Heart left ventricle (tissue), 16 donors: Measurements from ENCODE around the gene HEPN1. TPM values are rescaled to one million over a fixed set of nuclear protein-coding genes. Genes with fewer than 3 reads are reported as not detected.

ENCODE experiments used
- ATAC-seq, 4 donors: fragments of 200-7000 bp; cut with Tn5 transposase; one replicate each; pipeline ENCODE4 v1.9.1; 2020 to 2022; ENCODE audit warnings: moderate library complexity in 4 of 4, mild to moderate bottlenecking in 3 of 4, moderate number of reproducible peaks in 1 of 4
- DNase-seq, 5 donors: peaks; one replicate each; pipeline ENCODE4 v3.0.0-alpha.2; 2020
- H3K27ac ChIP-seq, 12 donors: fragments of 200-600 bp; sonication (generic) in 4 of 12; one replicate each; pipeline versions ENCODE4 v1.5.0 to v1.8.0; 2016 to 2022; ENCODE audit warnings: mild to moderate bottlenecking in 2 of 12
- H3K27me3 ChIP-seq, 9 donors: fragments of 200-600 bp; sonication (generic) in 2 of 9; one replicate each; pipeline versions ENCODE4 v1.5.1 to v1.8.0; 2016 to 2022; ENCODE audit warnings: mild to moderate bottlenecking in 3 of 9
- H3K36me3 ChIP-seq, 9 donors: fragments of 200-600 bp; sonication (generic) in 2 of 9; one replicate each; pipeline versions ENCODE4 v1.5.0 to v1.8.0; 2018 to 2022; ENCODE audit warnings: mild to moderate bottlenecking in 2 of 9
- H3K4me1 ChIP-seq, 12 donors: fragments of 200-600 bp; sonication (generic) in 4 of 12; one replicate each; pipeline versions ENCODE4 v1.5.0 to v1.8.0; 2016 to 2022; ENCODE audit warnings: mild to moderate bottlenecking in 3 of 12
- H3K4me3 ChIP-seq, 12 donors: fragments of 200-600 bp; sonication (generic) in 4 of 12; one replicate each; pipeline versions ENCODE4 v1.5.0 to v1.8.0; 2017 to 2022; ENCODE audit warnings: mild to moderate bottlenecking in 9 of 12, moderate library complexity in 4 of 12
- H3K9me3 ChIP-seq, 12 donors: fragments of 200-600 bp; sonication (generic) in 4 of 12; one replicate each; pipeline versions ENCODE4 v1.5.0 to v1.8.0; 2016 to 2022; ENCODE audit warnings: mild to moderate bottlenecking in 1 of 12
- POLR2A ChIP-seq, 2 donors: fragments of 450-650 bp; IDR thresholded peaks; one replicate each; pipeline ENCODE4 v1.6.1; 2017; ENCODE audit warnings: antibody characterized with exemption in 2 of 2, mild to moderate bottlenecking in 2 of 2, moderate library complexity in 2 of 2
- WGBS, 4 donors: extraction: QIAGEN DNeasy Blood & Tissue Kit in 2 of 4; methylation state at CpG; one replicate each; pipeline versions ENCODE4 v1.1.5 to v1.1.7; 2013 to 2018; 5-methylcytosine and 5-hydroxymethylcytosine counted together
- intact Hi-C, 10 donors: fragments of 100-400 bp; cut with DNase I; formaldehyde crosslinking; loops; one replicate each; pipeline versions ENCODE4 v1.11.1 to v1.14.2; 2022
- polyA plus RNA-seq, 2 donors: library from polyadenylated mRNA; stranded (reverse); fragments of 200-250 nt; gene quantifications; one replicate each; pipeline ENCODE4 v1.2.3, GENCODE V29; 2013
- total RNA-seq, 9 donors: library from RNA; depleted of rRNA in 2 of 9; stranded (reverse); fragments of >200 nt in 2 of 9; fragmentation: NEBNext Ultra II Directional in 3 of 9; extraction: Animal tissue kit (Norgen Biotek cat#: 25700) in 3 of 9; gene quantifications; one replicate each; pipeline versions ENCODE4 v1.1.0 to v1.2.4, GENCODE V29; 2016 to 2023
- TF ChIP-seq, protein P1 (sequence below), 12 donors: fragments of 200-600 bp; sonication (generic) in 4 of 12; IDR thresholded peaks; one replicate each; pipeline versions ENCODE4 v1.5.0 to v1.8.0; 2018 to 2022; ENCODE audit warnings: antibody characterized with exemption in 12 of 12, mild to moderate bottlenecking in 5 of 12
- donor health status: ischemic (EF 13 %, LVEDD 7.1; RV severe dilation, severe dysfunction).
- donor health status: healthy with polysubstance abuse.
- donor health status: DM: no; HTN: yes; CAD: no.
- donor health status: DM: no; HTN: no; CAD: no.
- donor health status: ischemic (EF 25% LVEDD 6.9; RV normal size, moderate dysfunction).
- donor health status: ischemic (EF 25% LVEDD 5.7; RV mildly dilated, moderate dysfunction).
- donor health status: healthy.
- donor health status: DM: yes; HTN: yes; CAD: no.
- donor health status: ischemic (EF 35%, LVEDD 5.7; RV mildly dilated, moderate dysfunction).
- donor health status: nonischemic (EF 11% LVEDD 7.7; RV severe dilation, severe dysfunction).
- donor health status: DM: yes; HTN: yes; CAD: no.
- donor health status: PGD.
- donor health status: ischemic (EF 29% LVEDD 5.4; RV normal size, mild dysfunction).
- donor health status: nonischemic (EF 23%, LVEDD 6.1; RV moderate dilation, normal function).

Gene HEPN1
- total and polyA plus RNA-seq, 11 donors, result not detected

DNA sequence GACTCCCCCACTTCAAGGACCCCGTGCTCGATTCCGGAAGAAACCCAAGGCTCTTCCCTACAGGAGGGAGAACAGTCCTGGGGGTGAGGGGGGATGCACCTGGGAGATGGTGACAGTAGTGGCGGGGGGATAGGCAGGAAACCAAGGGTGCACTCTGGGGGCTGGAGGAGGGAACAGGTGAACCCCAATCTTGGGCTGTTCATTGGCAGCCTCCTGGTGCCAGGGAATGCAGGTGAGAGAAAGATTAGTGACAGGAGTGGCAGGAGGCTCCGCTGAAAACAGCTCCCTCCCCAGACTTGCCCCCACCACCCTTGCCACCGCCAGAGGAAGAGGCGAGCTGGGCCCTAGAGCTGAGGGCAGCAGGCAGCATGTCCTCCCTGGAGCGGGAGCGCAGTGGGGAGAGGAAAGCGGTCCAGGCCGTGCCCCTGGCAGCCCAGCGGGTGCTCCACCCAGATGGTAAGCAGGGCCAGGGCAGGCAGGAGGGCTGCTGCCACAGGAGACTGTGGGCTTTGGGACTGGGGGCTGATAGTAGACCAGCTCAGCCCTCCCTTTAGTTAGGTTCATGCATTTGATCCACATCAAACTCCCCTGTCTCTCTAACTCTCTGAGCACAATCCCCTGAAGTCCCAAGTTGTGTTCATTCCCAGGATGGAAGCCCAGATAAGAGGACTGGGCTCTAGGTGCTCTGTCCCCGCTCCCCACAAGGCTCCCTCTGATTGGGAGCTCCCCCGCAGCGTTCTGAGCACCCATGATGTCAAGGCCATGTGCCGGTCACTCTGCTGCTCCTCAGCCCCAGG is 39.4 kb upstream of the HEPN1 start:
- H3K4me1 ChIP-seq, result peaks cover 0 to 55% (median 32%) of the 10 kb centered on the region in 12 donors
- peaks cover 0 to 3% (median 0%) of the 10 kb centered on the region in 9 donors for H3K36me3 ChIP-seq
- intact Hi-C loops, result loop anchor here in 6 of 10 donors (2.0 to 10.0 kb wide), 5 partner anchors 17 to 122 kb away; partner anchors contain the start of genes CCDC15 (in 5 of the 6) and ROBO4 (in 1 of the 6)
- no peak overlapping the region for H3K4me3 ChIP-seq
- WGBS, 4 donors, result 74 to 86% (median 77%) methylated on average over 13 to 16 of the region's 16 CpGs
- ATAC-seq, result no peak
- TF ChIP-seq, protein P1, sequence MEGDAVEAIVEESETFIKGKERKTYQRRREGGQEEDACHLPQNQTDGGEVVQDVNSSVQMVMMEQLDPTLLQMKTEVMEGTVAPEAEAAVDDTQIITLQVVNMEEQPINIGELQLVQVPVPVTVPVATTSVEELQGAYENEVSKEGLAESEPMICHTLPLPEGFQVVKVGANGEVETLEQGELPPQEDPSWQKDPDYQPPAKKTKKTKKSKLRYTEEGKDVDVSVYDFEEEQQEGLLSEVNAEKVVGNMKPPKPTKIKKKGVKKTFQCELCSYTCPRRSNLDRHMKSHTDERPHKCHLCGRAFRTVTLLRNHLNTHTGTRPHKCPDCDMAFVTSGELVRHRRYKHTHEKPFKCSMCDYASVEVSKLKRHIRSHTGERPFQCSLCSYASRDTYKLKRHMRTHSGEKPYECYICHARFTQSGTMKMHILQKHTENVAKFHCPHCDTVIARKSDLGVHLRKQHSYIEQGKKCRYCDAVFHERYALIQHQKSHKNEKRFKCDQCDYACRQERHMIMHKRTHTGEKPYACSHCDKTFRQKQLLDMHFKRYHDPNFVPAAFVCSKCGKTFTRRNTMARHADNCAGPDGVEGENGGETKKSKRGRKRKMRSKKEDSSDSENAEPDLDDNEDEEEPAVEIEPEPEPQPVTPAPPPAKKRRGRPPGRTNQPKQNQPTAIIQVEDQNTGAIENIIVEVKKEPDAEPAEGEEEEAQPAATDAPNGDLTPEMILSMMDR (IDR thresholded peaks at IDR 0.05), result no peak
- H3K9me3 ChIP-seq, result no peaks in the 10 kb centered on the region
- DNase-seq, result peak in 2 of 5 donors; percentile 12 to 24
- peaks cover 0 to 20% (median 0%) of the 10 kb centered on the region in 9 donors for H3K27me3 ChIP-seq
- peak overlapping the region in 2 of 12 donors; percentile 29 to 34 for H3K27ac ChIP-seq

DNA sequence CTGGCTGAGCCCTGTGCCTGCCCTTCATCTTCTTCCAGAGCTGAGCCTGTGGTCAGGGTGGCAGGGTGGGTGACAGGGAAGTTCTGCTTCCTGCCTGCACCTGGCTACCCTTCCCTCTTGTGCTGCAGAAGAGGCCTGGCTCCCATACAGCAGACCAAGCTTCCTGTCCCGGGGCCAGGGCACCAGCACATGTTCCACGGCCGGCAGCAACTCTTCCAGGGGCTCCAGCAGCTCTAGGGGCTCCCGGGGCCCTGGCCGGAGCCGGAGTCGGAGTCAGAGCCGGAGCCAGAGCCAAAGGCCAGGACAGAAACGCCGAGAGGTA is 38.8 kb upstream of the HEPN1 start:
- Histone ChIP-seq H3K9me3 (no peaks in the 10 kb centered on the region), H3K4me1 (peaks cover 0 to 55% (median 34%) of the 10 kb centered on the region in 12 donors), H3K36me3 (peaks cover 0 to 9% (median 0%) of the 10 kb centered on the region in 9 donors), H3K27me3 (peaks cover 0 to 19% (median 0%) of the 10 kb centered on the region in 9 donors), H3K4me3 (no peak overlapping the region), H3K27ac (peak overlapping the region in 2 of 12 donors; percentile 29 to 34)
- DNase-seq (peak in 2 of 5 donors; percentile 18 to 20), ATAC-seq (no peak)
- intact Hi-C loops, result loop anchor here in 1 of 10 donors (2.0 kb wide), 1 partner anchor 17 kb away; the partner anchor contains the start of gene ROBO4
- 33 to 65% (median 59%) methylated on average over 10 of the region's 10 CpGs for WGBS, 4 donors
- TF ChIP-seq, protein P1 (IDR thresholded peaks at IDR 0.05), result no peak
- TF ChIP-seq POLR2A (IDR thresholded peaks at IDR 0.05), result no peak

DNA sequence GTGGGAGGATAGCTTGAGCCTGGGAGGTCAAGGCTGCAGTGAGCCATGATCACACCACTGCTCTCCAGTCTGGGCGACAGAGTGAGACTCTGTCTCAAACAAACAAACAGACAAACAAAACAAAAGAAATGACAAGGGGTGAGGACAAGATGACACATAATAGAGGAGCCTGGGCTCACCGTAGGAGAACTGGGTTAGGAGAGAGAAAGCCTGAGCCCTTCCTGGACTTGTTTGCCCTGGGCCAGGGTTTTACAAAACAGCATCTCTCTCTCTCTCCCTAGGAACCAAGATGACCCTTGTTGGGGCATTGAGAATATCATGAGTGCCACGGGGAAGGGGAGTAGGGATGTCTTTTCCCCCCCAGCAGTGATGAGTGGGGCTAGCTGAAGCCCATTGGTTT is 38.1 kb upstream of the HEPN1 start:
- peaks cover 0 to 19% (median 0%) of the 10 kb centered on the region in 9 donors for H3K27me3 ChIP-seq
- TF ChIP-seq, protein P1 (IDR thresholded peaks at IDR 0.05), result no peak
- TF ChIP-seq POLR2A (IDR thresholded peaks at IDR 0.05), result no peak
- peaks cover 0 to 51% (median 30%) of the 10 kb centered on the region in 12 donors for H3K4me1 ChIP-seq
- WGBS, 4 donors, result 64 to 80% (median 70%) methylated on average over 3 of the region's 3 CpGs
- ATAC-seq, result no peak
- intact Hi-C loops, result loop anchor here in 1 of 10 donors (2.0 kb wide), 1 partner anchor 16 kb away; the partner anchor contains the start of gene ROBO4
- no peak overlapping the region for H3K4me3 ChIP-seq
- peak in 1 of 5 donors; percentile 3 for DNase-seq
- H3K36me3 ChIP-seq, result peaks cover 0 to 9% (median 0%) of the 10 kb centered on the region in 9 donors
- H3K27ac ChIP-seq, result no peak overlapping the region
- no peaks in the 10 kb centered on the region for H3K9me3 ChIP-seq
